B cell (primary cell): ENCODE measurements around the gene CCL26. TPM values are rescaled to one million over a fixed set of nuclear protein-coding genes. Genes with fewer than 3 reads are reported as not detected.

Source experiments
- ATAC-seq: fragments of 200-7000 bp; cut with Tn5 transposase; one replicate; pipeline ENCODE4 v1.10.0; 2021; ENCODE audit warnings: low read depth, mild to moderate bottlenecking, moderate number of reproducible peaks, moderate library complexity
- CTCF ChIA-PET: fragments of 350-600 bp; sonication (Branson Sonifier 250); formaldehyde crosslinking; loops from one replicate; lab custom pipeline; 2021; ENCODE audit warnings: antibody characterized with exemption, inconsistent platforms; lab: Charles Lee
- POLR2A ChIA-PET: fragments of 350-600 bp; sonication (Branson Sonifier 250); formaldehyde crosslinking; loops from one replicate; lab custom pipeline; 2021; ENCODE audit warnings: antibody characterized with exemption; lab: Charles Lee
- DNase-seq: peaks from one replicate; pipeline ENCODE4 v3.0.0; 2013
- H2AFZ ChIP-seq: 2 replicates; pipeline ENCODE4 v1.6.1; 2012; ENCODE audit warnings: mild to moderate bottlenecking, low read depth, low read length; ENCODE audit not compliant: insufficient read depth, poor library complexity, severe bottlenecking
- H3K27ac ChIP-seq, 2 donors: 1 replicate in 1 of 2; 2 replicates in 1 of 2; pipeline ENCODE4 v1.5.1; 2012 to 2013; ENCODE audit warnings: low read length in 2 of 2, mild to moderate bottlenecking in 2 of 2, moderate library complexity in 1 of 2
- H3K27me3 ChIP-seq, 4 experiments: fragments of 200-600 bp in 1 of 4; sonication (generic) in 1 of 4; replicated peaks in 1 of 4; 1 replicate in 2 of 4; 2 replicates in 2 of 4; pipeline versions ENCODE4 v1.6.1 to v1.7.0; 2013 to 2016; ENCODE audit warnings: low read length in 3 of 4, mild to moderate bottlenecking in 2 of 4, mixed read lengths in 1 of 4, moderate library complexity in 1 of 4; ENCODE audit not compliant: insufficient read depth in 4 of 4, control insufficient read depth in 3 of 4; ENCODE audit errors: control extremely low read depth in 1 of 4
- H3K36me3 ChIP-seq, 2 experiments: replicated peaks in 1 of 2; 1 replicate in 1 of 2; 2 replicates in 1 of 2; pipeline versions ENCODE4 v1.6.1 to v1.7.1; 2013; ENCODE audit warnings: low read length in 1 of 2; ENCODE audit not compliant: insufficient read depth in 2 of 2, control insufficient read depth in 1 of 2; ENCODE audit errors: control extremely low read depth in 1 of 2, extremely low read depth in 1 of 2
- H3K4me1 ChIP-seq, 2 donors: fragments of 200-600 bp in 1 of 2; sonication (generic) in 1 of 2; 1 replicate in 1 of 2; 2 replicates in 1 of 2; pipeline versions ENCODE4 v1.5.1 to v1.6.1; 2013 to 2017; ENCODE audit warnings: low read length in 2 of 2; ENCODE audit not compliant: control insufficient read depth in 2 of 2, insufficient read depth in 2 of 2
- H3K4me2 ChIP-seq: replicated peaks from 2 replicates; pipeline ENCODE3; 2012; ENCODE audit warnings: mild to moderate bottlenecking, low read depth, low read length; ENCODE audit not compliant: poor library complexity, severe bottlenecking
- H3K4me3 ChIP-seq, 5 experiments: fragments of 200-600 bp in 1 of 5; sonication (generic) in 1 of 5; 1 replicate in 3 of 5; 2 replicates in 2 of 5; pipeline versions ENCODE4 v1.5.1 to v1.7.0; 2011 to 2016; ENCODE audit warnings: low read length in 4 of 5, mild to moderate bottlenecking in 4 of 5, low read depth in 2 of 5, control low read depth in 1 of 5, moderate library complexity in 1 of 5; ENCODE audit not compliant: insufficient read depth in 1 of 5; ENCODE audit errors: control extremely low read depth in 1 of 5, extremely low read depth in 1 of 5
- H3K79me2 ChIP-seq: fragments of 200-600 bp; sonication (generic); one replicate; pipeline ENCODE4 v1.6.0; 2016; ENCODE audit warnings: low read length; ENCODE audit not compliant: control insufficient read depth, insufficient read depth
- H3K9ac ChIP-seq: fragments of 200-600 bp; sonication (generic); 2 replicates; pipeline ENCODE4 v1.6.1; 2017; ENCODE audit warnings: mild to moderate bottlenecking, low read length, moderate library complexity
- H3K9me3 ChIP-seq, 3 donors: one replicate each; pipeline versions ENCODE4 v1.6.1 to v1.7.1; 2013; ENCODE audit warnings: low read length in 2 of 3; ENCODE audit not compliant: control insufficient read depth in 2 of 3, insufficient read depth in 1 of 3; ENCODE audit errors: control extremely low read depth in 1 of 3
- H4K20me1 ChIP-seq: 2 replicates; pipeline ENCODE4 v1.6.0; 2012; ENCODE audit warnings: mild to moderate bottlenecking, low read length; ENCODE audit not compliant: insufficient read depth, control insufficient read depth, poor library complexity, severe bottlenecking
- H3K27ac Mint-ChIP-seq: one replicate; pipeline ENCODE4 v1.8.0; 2021; ENCODE audit warnings: mixed read lengths
- H3K27me3 Mint-ChIP-seq: one replicate; pipeline ENCODE4 v1.8.0; 2021; ENCODE audit warnings: mixed read lengths
- H3K4me1 Mint-ChIP-seq: one replicate; pipeline ENCODE4 v1.8.0; 2021; ENCODE audit warnings: mixed read lengths
- H3K4me3 Mint-ChIP-seq: one replicate; pipeline ENCODE4 v1.8.0; 2021; ENCODE audit warnings: mixed read lengths
- H3K9me3 Mint-ChIP-seq: one replicate; pipeline ENCODE4 v1.8.0; 2022; ENCODE audit warnings: mixed read lengths; ENCODE audit not compliant: insufficient read depth
- EZH2 ChIP-seq: IDR thresholded peaks from 2 replicates; pipeline ENCODE4 v1.6.1; 2012; ENCODE audit warnings: borderline replicate concordance, low read depth, mild to moderate bottlenecking, moderate library complexity, low read length; ENCODE audit not compliant: insufficient read depth, poor library complexity, severe bottlenecking
- WGBS: methylation state at CpG from one replicate; pipeline ENCODE4 v1.1.5; 2013; ENCODE audit warnings: missing lambda C conversion rate; ENCODE audit not compliant: insufficient coverage; 5-methylcytosine and 5-hydroxymethylcytosine counted together
- intact Hi-C: fragments of 100-400 bp; cut with micrococcal nuclease; formaldehyde crosslinking; loops from one replicate; pipeline ENCODE4 v1.10.0; 2022
- polyA plus RNA-seq: library from polyadenylated mRNA; depleted of rRNA; stranded (reverse); fragments of >200 nt; gene quantifications from 2 replicates; pipeline ENCODE4 v1.2.3, GENCODE V29; 2012
- total RNA-seq, 2 donors: library from RNA; stranded (reverse); fragments of 120-200 nt in 1 of 2; gene quantifications; 1 replicate in 1 of 2; 2 replicates in 1 of 2; pipeline versions ENCODE4 v1.2.3 to v1.2.4, GENCODE V29; 2013 to 2022
- TF ChIP-seq, protein P1 (sequence below): fragments of 200-600 bp; IDR thresholded peaks from one replicate; pipeline ENCODE4 v1.8.0; 2022; ENCODE audit warnings: antibody characterized with exemption, mild to moderate bottlenecking

CCL26 gene
- total and polyA plus RNA-seq, 2 donors (not counting 1 experiment from before 2014, with no cell fraction given) = not detected

DNA sequence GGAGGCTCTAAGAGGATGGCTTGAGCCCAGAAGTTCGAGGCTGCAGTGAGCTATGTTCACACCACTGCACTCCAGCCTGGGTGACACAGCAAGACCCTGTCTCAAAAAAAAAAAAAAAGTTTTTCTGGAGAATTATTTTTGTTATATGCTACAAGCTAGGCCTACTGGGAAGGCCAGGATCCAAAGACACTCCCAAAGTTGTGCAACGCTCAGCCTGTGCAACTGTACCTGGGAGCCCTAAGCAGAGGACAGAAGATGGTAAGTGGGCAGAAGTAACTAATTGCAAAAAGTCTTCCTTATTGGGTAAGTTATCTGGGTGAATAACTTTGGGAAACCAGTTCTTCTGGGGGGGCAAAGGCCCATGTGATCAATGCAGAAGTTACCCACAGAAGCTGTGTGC is 50.6 kb downstream of the CCL26 start:
- Mint-ChIP-seq H3K4me1 (peaks cover 20% of the 10 kb centered on the region), H3K27me3 (no peaks in the 10 kb centered on the region), H3K4me3 (no peak overlapping the region), H3K27ac (no peak overlapping the region), H3K9me3 (no peaks in the 10 kb centered on the region)
- Histone ChIP-seq H3K9me3 (no peaks in the 10 kb centered on the region), H3K79me2 (no peaks in the 10 kb centered on the region), H3K4me2 (no peak overlapping the region), H3K27ac (no peak overlapping the region), H3K4me3 (no peak overlapping the region), H4K20me1 (no peaks in the 10 kb centered on the region), H3K4me1 (peaks cover 16 to 25% of the 10 kb centered on the region in 2 donors), H3K36me3 (no peaks in the 10 kb centered on the region), H3K9ac (no peak overlapping the region), H3K27me3 (no peaks in the 10 kb centered on the region), H2AFZ (no peak overlapping the region)
- ChIA-PET POLR2A (no interaction called here), CTCF (no interaction called here)
- ATAC-seq (no peak), DNase-seq (no peak)
- TF ChIP-seq, protein P1, sequence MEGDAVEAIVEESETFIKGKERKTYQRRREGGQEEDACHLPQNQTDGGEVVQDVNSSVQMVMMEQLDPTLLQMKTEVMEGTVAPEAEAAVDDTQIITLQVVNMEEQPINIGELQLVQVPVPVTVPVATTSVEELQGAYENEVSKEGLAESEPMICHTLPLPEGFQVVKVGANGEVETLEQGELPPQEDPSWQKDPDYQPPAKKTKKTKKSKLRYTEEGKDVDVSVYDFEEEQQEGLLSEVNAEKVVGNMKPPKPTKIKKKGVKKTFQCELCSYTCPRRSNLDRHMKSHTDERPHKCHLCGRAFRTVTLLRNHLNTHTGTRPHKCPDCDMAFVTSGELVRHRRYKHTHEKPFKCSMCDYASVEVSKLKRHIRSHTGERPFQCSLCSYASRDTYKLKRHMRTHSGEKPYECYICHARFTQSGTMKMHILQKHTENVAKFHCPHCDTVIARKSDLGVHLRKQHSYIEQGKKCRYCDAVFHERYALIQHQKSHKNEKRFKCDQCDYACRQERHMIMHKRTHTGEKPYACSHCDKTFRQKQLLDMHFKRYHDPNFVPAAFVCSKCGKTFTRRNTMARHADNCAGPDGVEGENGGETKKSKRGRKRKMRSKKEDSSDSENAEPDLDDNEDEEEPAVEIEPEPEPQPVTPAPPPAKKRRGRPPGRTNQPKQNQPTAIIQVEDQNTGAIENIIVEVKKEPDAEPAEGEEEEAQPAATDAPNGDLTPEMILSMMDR = no peak
- no peak for TF ChIP-seq EZH2
- intact Hi-C loops = no loop called here
- WGBS = 92% methylated on average over 2 of the region's 2 CpGs

DNA sequence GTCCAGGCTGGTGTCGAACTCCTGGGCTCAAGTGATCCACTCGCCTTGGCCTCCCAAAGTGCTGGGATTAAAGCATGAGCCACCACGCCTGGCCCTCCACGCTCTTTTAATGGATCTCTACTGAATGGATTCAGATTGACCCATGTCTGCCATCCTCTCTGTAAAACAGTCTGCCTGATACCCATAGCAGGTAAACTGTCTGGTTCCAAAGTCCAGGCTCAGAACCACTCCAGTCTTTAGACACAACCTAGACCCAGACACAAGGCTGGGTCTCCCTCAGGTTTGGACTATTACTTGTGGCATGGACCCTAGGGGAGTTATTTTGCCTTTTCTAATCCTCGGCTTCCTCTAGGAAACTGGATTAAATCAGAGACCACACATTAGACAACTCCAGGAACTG is 52.4 kb downstream of the CCL26 start:
- Histone ChIP-seq H3K9me3 (peaks cover 0 to 9% (median 0%) of the 10 kb centered on the region in 3 donors), H3K4me2 (no peak overlapping the region), H4K20me1 (no peaks in the 10 kb centered on the region), H2AFZ (no peak overlapping the region), H3K79me2 (no peaks in the 10 kb centered on the region), H3K4me1 (peaks cover 1 to 10% of the 10 kb centered on the region in 2 donors), H3K27ac (no peak overlapping the region), H3K9ac (no peak overlapping the region), H3K4me3 (no peak overlapping the region), H3K27me3 (no peaks in the 10 kb centered on the region), H3K36me3 (no peaks in the 10 kb centered on the region)
- Mint-ChIP-seq H3K27ac (no peak overlapping the region), H3K9me3 (peaks cover 2% of the 10 kb centered on the region), H3K27me3 (no peaks in the 10 kb centered on the region), H3K4me3 (no peak overlapping the region), H3K4me1 (peaks cover 10% of the 10 kb centered on the region)
- WGBS = 100% methylated on average over 5 of the region's 5 CpGs
- ATAC-seq = no peak
- intact Hi-C loops = no loop called here
- TF ChIP-seq EZH2 = no peak
- TF ChIP-seq, protein P1 = no peak
- DNase-seq = no peak
- POLR2A ChIA-PET = interaction anchor here (0.7 kb wide), 1 partner anchor 647 kb away, joined by 4 read pairs; no protein-coding TSS in a partner anchor
- CTCF ChIA-PET = no interaction called here

Other genes with a start within 250 kb of the CCL26 start
- 16.7 and 20.8 TPM in 2 replicates for gene HIP1, start 33.3 kb downstream of the CCL26 start, total RNA-seq
- gene HIP1, start 33.3 kb downstream of the CCL26 start, polyA plus RNA-seq = 6.5 and 12.2 TPM in 2 replicates
- gene CCL24, start 41.6 kb upstream of the CCL26 start, total RNA-seq = not detected in 2 replicates
- not detected in 2 replicates for gene CCL24, start 41.6 kb upstream of the CCL26 start, polyA plus RNA-seq
- 31.6 and 34.1 TPM in 2 replicates for gene RHBDD2, start 106.8 kb upstream of the CCL26 start, total RNA-seq
- 38.3 and 44.3 TPM in 2 replicates for gene RHBDD2, start 106.8 kb upstream of the CCL26 start, polyA plus RNA-seq
- 76.6 and 78.4 TPM in 2 replicates for gene POR, start 142.9 kb upstream of the CCL26 start, total RNA-seq
- 55.5 and 68.4 TPM in 2 replicates for gene POR, start 142.9 kb upstream of the CCL26 start, polyA plus RNA-seq
- 49.3 and 52.6 TPM in 2 replicates for gene TMEM120A, start 222.4 kb upstream of the CCL26 start, total RNA-seq
- 37.9 and 39.0 TPM in 2 replicates for gene TMEM120A, start 222.4 kb upstream of the CCL26 start, polyA plus RNA-seq